HepG2 (cell line): ENCODE measurements around the gene RPS6KA5. TPM values are rescaled to one million over a fixed set of nuclear protein-coding genes. Genes with fewer than 3 reads are reported as not detected.

Experiments
- EP300 ChIP-seq, 3 experiments: sonication (generic) in 1 of 3; formaldehyde crosslinking in 1 of 3; IDR thresholded peaks; 2 replicates each; pipeline versions ENCODE4 v1.5.1 to v1.6.1; 2011 to 2020; ENCODE audit warnings: low read depth in 2 of 3, low read length in 2 of 3, borderline replicate concordance in 1 of 3, improper control_type of control experiment in 1 of 3, mild to moderate bottlenecking in 1 of 3, missing genetic modification reagents in 1 of 3, moderate library complexity in 1 of 3
- MAFF ChIP-seq: IDR thresholded peaks from 2 replicates; pipeline ENCODE4 v1.6.1; 2011; ENCODE audit warnings: low read depth, low read length, improper control_type of control experiment
- MAZ ChIP-seq, 2 experiments: sonication (generic) in 1 of 2; formaldehyde crosslinking in 1 of 2; IDR thresholded peaks; 2 replicates each; pipeline versions ENCODE4 v1.5.0 to v1.6.1; 2012 to 2020; ENCODE audit warnings: low read depth in 2 of 2, mild to moderate bottlenecking in 2 of 2, borderline replicate concordance in 1 of 2, improper control_type of control experiment in 1 of 2, low read length in 1 of 2, missing genetic modification reagents in 1 of 2, moderate library complexity in 1 of 2
- NRL ChIP-seq: sonication (generic); formaldehyde crosslinking; IDR thresholded peaks from 2 replicates; pipeline ENCODE4 v1.5.0; 2020; ENCODE audit warnings: missing genetic modification reagents, mild to moderate bottlenecking, moderate library complexity, borderline replicate concordance
- ZBTB39 ChIP-seq: sonication (generic); formaldehyde crosslinking; IDR thresholded peaks from 2 replicates; pipeline ENCODE4 v1.5.0; 2020; ENCODE audit warnings: missing genetic modification reagents
- ZNF230 ChIP-seq: sonication (generic); formaldehyde crosslinking; IDR thresholded peaks from 2 replicates; pipeline ENCODE4 v1.4.0; 2020; ENCODE audit warnings: mild to moderate bottlenecking, missing genetic modification reagents
- ZNF33A ChIP-seq: sonication (generic); formaldehyde crosslinking; IDR thresholded peaks from 2 replicates; pipeline ENCODE4 v1.5.1; 2020; ENCODE audit warnings: missing genetic modification reagents, mild to moderate bottlenecking, moderate library complexity, borderline replicate concordance
- ZNF484 ChIP-seq: sonication (generic); formaldehyde crosslinking; IDR thresholded peaks from 2 replicates; pipeline ENCODE4 v1.5.1; 2020; ENCODE audit warnings: mild to moderate bottlenecking, low read depth, missing genetic modification reagents, borderline replicate concordance
- ZNF530 ChIP-seq: sonication (generic); formaldehyde crosslinking; IDR thresholded peaks from 2 replicates; pipeline ENCODE4 v1.5.0; 2020; ENCODE audit warnings: low read depth, mild to moderate bottlenecking, missing genetic modification reagents
- ZNF557 ChIP-seq: sonication (generic); formaldehyde crosslinking; IDR thresholded peaks from 2 replicates; pipeline ENCODE4 v1.4.0; 2020; ENCODE audit warnings: missing genetic modification reagents
- ZNF597 ChIP-seq: sonication (generic); formaldehyde crosslinking; IDR thresholded peaks from 2 replicates; pipeline ENCODE4 v1.5.0; 2020; ENCODE audit warnings: missing genetic modification reagents
- polyA plus RNA-seq, 8 experiments: library from polyadenylated mRNA; depleted of rRNA in 3 of 8; stranded (reverse) in 7 of 8; unstranded in 1 of 8; fragments of >200 nt; fragmentation: Illumina TruSeq in 4 of 8; extraction: Trizol in 4 of 8; gene quantifications; 2 replicates each; pipeline versions ENCODE4 v1.2.1 to v1.2.3, GENCODE V29; 2011 to 2016; ENCODE audit warnings: low read depth in 4 of 8, missing spikeins in 1 of 8, mixed read lengths in 1 of 8; ENCODE audit not compliant: insufficient read depth in 1 of 8
- total RNA-seq, 5 experiments: library from RNA; depleted of rRNA; stranded (reverse); fragments of >200 nt; fragmentation: Illumina TruSeq; extraction: Trizol; gene quantifications; 2 replicates each; pipeline ENCODE4 v1.2.3, GENCODE V29; 2016; ENCODE audit warnings: low read depth in 1 of 5
- TF ChIP-seq, protein P1 (sequence below): sonication (generic); formaldehyde crosslinking; IDR thresholded peaks from 2 replicates; pipeline ENCODE4 v1.5.0; 2020; ENCODE audit warnings: mild to moderate bottlenecking, missing genetic modification reagents
- TF ChIP-seq, protein P2 (sequence below): sonication (generic); formaldehyde crosslinking; IDR thresholded peaks from 2 replicates; pipeline ENCODE4 v1.4.0; 2020; ENCODE audit warnings: mild to moderate bottlenecking, low read depth, missing genetic modification reagents
- TF ChIP-seq, protein P3 (sequence below): sonication (generic); formaldehyde crosslinking; IDR thresholded peaks from 2 replicates; pipeline ENCODE4 v1.4.0; 2020; ENCODE audit warnings: missing genetic modification reagents
- TF ChIP-seq, protein P4 (sequence below): fragments of 450-650 bp; IDR thresholded peaks from 2 replicates; pipeline ENCODE4 v1.6.1; 2017

RPS6KA5 gene
- total and polyA plus RNA-seq, 2 of the 13 experiments (the other 11 are each of a cell fraction or from before 2014, with no cell fraction given) = 0.50 to 0.58 TPM

GRCh38 chr14:90827919-90828610, 232.4 kb downstream of the RPS6KA5 start (continued):
- TF ChIP-seq MAFF (no peak), ZNF557 (CRISPR knock-in tag) (no peak), ZNF597 (CRISPR knock-in tag) (no peak), ZNF530 (no peak), ZNF484 (CRISPR knock-in tag) (no peak), ZNF230 (CRISPR knock-in tag) (no peak), ZBTB39 (CRISPR knock-in tag) (no peak), EP300 (IDR thresholded peaks at IDR 0.05; ENCODE audit: low read depth in 2 of 2, low read length in 2 of 2) (no peak), EP300 (CRISPR knock-in tag; IDR thresholded peaks at IDR 0.05; ENCODE audit: borderline replicate concordance) (no peak), ZNF33A (CRISPR knock-in tag) (no peak), NRL (CRISPR knock-in tag) (no peak), MAZ (IDR thresholded peaks at IDR 0.05; ENCODE audit: borderline replicate concordance, low read depth, low read length) (peak; percentile 94), MAZ (CRISPR knock-in tag; IDR thresholded peaks at IDR 0.05; ENCODE audit: low read depth) (peak; percentile 48)
- TF ChIP-seq, protein P1, sequence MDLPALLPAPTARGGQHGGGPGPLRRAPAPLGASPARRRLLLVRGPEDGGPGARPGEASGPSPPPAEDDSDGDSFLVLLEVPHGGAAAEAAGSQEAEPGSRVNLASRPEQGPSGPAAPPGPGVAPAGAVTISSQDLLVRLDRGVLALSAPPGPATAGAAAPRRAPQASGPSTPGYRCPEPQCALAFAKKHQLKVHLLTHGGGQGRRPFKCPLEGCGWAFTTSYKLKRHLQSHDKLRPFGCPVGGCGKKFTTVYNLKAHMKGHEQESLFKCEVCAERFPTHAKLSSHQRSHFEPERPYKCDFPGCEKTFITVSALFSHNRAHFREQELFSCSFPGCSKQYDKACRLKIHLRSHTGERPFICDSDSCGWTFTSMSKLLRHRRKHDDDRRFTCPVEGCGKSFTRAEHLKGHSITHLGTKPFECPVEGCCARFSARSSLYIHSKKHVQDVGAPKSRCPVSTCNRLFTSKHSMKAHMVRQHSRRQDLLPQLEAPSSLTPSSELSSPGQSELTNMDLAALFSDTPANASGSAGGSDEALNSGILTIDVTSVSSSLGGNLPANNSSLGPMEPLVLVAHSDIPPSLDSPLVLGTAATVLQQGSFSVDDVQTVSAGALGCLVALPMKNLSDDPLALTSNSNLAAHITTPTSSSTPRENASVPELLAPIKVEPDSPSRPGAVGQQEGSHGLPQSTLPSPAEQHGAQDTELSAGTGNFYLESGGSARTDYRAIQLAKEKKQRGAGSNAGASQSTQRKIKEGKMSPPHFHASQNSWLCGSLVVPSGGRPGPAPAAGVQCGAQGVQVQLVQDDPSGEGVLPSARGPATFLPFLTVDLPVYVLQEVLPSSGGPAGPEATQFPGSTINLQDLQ (CRISPR knock-in tag) = no peak
- TF ChIP-seq, protein P2, sequence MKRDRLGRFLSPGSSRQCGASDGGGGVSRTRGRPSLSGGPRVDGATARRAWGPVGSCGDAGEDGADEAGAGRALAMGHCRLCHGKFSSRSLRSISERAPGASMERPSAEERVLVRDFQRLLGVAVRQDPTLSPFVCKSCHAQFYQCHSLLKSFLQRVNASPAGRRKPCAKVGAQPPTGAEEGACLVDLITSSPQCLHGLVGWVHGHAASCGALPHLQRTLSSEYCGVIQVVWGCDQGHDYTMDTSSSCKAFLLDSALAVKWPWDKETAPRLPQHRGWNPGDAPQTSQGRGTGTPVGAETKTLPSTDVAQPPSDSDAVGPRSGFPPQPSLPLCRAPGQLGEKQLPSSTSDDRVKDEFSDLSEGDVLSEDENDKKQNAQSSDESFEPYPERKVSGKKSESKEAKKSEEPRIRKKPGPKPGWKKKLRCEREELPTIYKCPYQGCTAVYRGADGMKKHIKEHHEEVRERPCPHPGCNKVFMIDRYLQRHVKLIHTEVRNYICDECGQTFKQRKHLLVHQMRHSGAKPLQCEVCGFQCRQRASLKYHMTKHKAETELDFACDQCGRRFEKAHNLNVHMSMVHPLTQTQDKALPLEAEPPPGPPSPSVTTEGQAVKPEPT = no peak
- TF ChIP-seq, protein P3, sequence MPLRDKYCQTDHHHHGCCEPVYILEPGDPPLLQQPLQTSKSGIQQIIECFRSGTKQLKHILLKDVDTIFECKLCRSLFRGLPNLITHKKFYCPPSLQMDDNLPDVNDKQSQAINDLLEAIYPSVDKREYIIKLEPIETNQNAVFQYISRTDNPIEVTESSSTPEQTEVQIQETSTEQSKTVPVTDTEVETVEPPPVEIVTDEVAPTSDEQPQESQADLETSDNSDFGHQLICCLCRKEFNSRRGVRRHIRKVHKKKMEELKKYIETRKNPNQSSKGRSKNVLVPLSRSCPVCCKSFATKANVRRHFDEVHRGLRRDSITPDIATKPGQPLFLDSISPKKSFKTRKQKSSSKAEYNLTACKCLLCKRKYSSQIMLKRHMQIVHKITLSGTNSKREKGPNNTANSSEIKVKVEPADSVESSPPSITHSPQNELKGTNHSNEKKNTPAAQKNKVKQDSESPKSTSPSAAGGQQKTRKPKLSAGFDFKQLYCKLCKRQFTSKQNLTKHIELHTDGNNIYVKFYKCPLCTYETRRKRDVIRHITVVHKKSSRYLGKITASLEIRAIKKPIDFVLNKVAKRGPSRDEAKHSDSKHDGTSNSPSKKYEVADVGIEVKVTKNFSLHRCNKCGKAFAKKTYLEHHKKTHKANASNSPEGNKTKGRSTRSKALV = no peak
- TF ChIP-seq, protein P4, sequence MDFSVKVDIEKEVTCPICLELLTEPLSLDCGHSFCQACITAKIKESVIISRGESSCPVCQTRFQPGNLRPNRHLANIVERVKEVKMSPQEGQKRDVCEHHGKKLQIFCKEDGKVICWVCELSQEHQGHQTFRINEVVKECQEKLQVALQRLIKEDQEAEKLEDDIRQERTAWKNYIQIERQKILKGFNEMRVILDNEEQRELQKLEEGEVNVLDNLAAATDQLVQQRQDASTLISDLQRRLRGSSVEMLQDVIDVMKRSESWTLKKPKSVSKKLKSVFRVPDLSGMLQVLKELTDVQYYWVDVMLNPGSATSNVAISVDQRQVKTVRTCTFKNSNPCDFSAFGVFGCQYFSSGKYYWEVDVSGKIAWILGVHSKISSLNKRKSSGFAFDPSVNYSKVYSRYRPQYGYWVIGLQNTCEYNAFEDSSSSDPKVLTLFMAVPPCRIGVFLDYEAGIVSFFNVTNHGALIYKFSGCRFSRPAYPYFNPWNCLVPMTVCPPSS = no peak
